ENCODE results near the gene MRPS18B.
A peak's percentile ranks its signal among the peaks of the same experiment; 100 is the strongest.

Gene MRPS18B

GRCh38 chr6:30603961-30604360, 13.7 kb upstream of the MRPS18B start:
- DNase-seq (ENCODE audit: low spot score), result no peak

GRCh38 chr6:30610065-30610464, 7.6 kb upstream of the MRPS18B start:
- DNase-seq (ENCODE audit: low spot score), result no peak

- DNase-seq (ENCODE audit: low spot score), result no peak
Measured at GRCh38 chr6:30611150-30611855, 6.3 kb upstream of the MRPS18B start.

- DNase-seq (ENCODE audit: low spot score), result no peak
Measured at GRCh38 chr6:30611856-30612194, 5.8 kb upstream of the MRPS18B start.

GRCh38 chr6:30612213-30612612, 5.4 kb upstream of the MRPS18B start:
- DNase-seq (ENCODE audit: low spot score), result no peak

GRCh38 chr6:30612687-30613248, 4.9 kb upstream of the MRPS18B start:
- no peak for DNase-seq (ENCODE audit: low spot score)

GRCh38 chr6:30613251-30614043, 4.2 kb upstream of the MRPS18B start:
- DNase-seq (ENCODE audit: low spot score), result no peak

GRCh38 chr6:30614044-30614842, 3.4 kb upstream of the MRPS18B start:
- DNase-seq (ENCODE audit: low spot score), result no peak

- peak; percentile 89 for DNase-seq (ENCODE audit: low spot score)
Measured at GRCh38 chr6:30614843-30615218, 2.8 kb upstream of the MRPS18B start.

- no peak for DNase-seq (ENCODE audit: low spot score)
Measured at GRCh38 chr6:30615219-30615957, 2.3 kb upstream of the MRPS18B start.

GRCh38 chr6:30615958-30616810, 1.5 kb upstream of the MRPS18B start:
- DNase-seq (ENCODE audit: low spot score), result no peak

- DNase-seq (ENCODE audit: low spot score), result peak; percentile 94
Measured at GRCh38 chr6:30616811-30617564, 652 bp upstream of the MRPS18B start, which contains the start of gene PPP1R10. PPP1R10 (minus strand) TSS chr6:30617243; CDS start chr6:30609944, 7,299 bp downstream.

GRCh38 chr6:30618270-30618797, 694 bp downstream of the MRPS18B start:
- no peak for DNase-seq (ENCODE audit: low spot score)

- no peak for DNase-seq (ENCODE audit: low spot score)
Measured at GRCh38 chr6:30619561-30619960, 1.9 kb downstream of the MRPS18B start.

GRCh38 chr6:30625511-30625910, 7.9 kb downstream of the MRPS18B start:
- DNase-seq (ENCODE audit: low spot score), result no peak

- DNase-seq (ENCODE audit: low spot score), result peak; percentile 91
Measured at GRCh38 chr6:30626484-30627366, 9.1 kb downstream of the MRPS18B start, which contains the start of gene ATAT1. ATAT1 (plus strand) TSS chr6:30626874.

- DNase-seq (ENCODE audit: low spot score), result no peak
Measured at GRCh38 chr6:30635834-30636233, 18.2 kb downstream of the MRPS18B start.

- no peak for DNase-seq (ENCODE audit: low spot score)
Measured at GRCh38 chr6:30640481-30640880, 22.8 kb downstream of the MRPS18B start.

GRCh38 chr6:30641048-30641447, 23.4 kb downstream of the MRPS18B start:
- DNase-seq (ENCODE audit: low spot score), result no peak

Measured in germinal center (tissue), 1 donor.